G401 (cell line): Measurements from ENCODE around the gene C17orf50. TPM values are rescaled to one million over a fixed set of nuclear protein-coding genes. Genes with fewer than 3 reads are reported as not detected.

Source experiments
- DNase-seq: peaks from one replicate; pipeline ENCODE4 v3.0.0-alpha.2; 2015; ENCODE audit warnings: low spot score
- in situ Hi-C: cut with HindIII; loops from 2 replicates; pipeline ENCODE4 v1.10.0; 2016; ENCODE audit warnings: low sequenced_read_pairs, mixed read lengths
- total RNA-seq: library from RNA; depleted of rRNA; stranded (reverse); fragments of >200 nt; shearing (Covaris generic); gene quantifications from 2 replicates; pipeline ENCODE4 v1.2.3, GENCODE V29; 2014

Gene C17orf50
- total RNA-seq, 1 experiment from 2014 or later: not detected

GRCh38 chr17:35773679-35774425 lies 13.2 kb downstream of the C17orf50 start:
- in situ Hi-C loops: no loop called here
- no peak for DNase-seq

DNA sequence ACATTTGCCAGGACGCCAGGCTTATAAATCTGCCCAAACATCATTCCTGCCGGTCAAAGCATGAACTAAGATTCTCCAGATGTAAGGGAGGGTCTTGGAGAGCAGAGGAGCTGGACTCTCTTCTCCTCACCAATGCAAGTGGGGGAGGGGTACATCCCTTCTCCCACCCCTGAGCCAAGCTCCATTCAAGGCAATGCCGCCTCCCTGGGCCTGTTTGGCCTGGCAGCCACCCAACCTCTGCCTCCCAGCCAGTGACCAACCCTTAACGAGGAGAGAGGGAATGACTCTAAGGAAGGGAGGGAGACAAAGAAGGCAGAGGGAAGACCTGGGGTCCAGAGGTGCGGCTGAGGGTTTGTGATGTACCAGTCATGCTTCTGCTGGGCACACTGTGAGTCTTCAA lies 13.8 kb downstream of the C17orf50 start:
- in situ Hi-C loops: no loop called here
- DNase-seq: no peak

DNA sequence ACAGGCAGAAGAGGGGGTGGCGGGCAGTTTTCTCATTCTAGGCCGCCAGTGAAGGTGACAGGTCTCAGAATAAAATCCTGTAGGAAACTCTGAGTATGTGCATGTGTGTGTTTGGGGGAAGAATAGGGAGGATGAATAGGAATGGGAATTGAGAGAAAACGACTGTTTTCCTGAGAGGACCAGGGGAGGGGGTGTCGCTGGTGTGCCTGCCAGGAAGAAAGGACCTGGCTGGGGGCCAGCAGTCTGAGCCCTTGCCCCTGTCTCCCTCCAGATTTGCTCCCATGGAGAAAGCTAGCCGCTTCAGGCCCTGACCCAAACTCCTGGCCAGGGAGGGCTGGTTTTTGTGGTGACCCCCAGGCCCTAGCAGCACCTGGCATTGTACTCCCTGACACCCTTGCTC lies 14.4 kb downstream of the C17orf50 start:
- DNase-seq: no peak
- in situ Hi-C loops: no loop called here

DNA sequence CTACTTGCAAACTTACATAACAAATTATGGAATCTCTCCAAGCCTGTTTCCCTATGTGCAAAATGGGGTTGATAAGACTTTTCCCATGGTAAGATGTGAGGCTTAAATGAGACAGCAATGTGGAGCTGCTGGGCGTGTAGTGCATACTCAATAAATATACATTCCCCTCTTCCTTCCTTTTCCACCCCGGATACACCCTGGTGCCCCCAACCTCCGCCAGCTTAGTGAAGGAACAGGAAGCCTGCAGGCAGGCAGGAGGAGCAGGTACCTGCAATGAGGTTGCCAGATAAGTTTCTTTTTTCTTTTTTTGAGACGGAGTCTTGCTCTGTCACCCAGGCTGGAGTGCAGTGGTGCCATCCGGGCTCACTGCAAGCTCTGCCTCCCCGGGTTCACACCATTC lies 14.9 kb downstream of the C17orf50 start:
- DNase-seq: no peak
- in situ Hi-C loops: no loop called here

DNA sequence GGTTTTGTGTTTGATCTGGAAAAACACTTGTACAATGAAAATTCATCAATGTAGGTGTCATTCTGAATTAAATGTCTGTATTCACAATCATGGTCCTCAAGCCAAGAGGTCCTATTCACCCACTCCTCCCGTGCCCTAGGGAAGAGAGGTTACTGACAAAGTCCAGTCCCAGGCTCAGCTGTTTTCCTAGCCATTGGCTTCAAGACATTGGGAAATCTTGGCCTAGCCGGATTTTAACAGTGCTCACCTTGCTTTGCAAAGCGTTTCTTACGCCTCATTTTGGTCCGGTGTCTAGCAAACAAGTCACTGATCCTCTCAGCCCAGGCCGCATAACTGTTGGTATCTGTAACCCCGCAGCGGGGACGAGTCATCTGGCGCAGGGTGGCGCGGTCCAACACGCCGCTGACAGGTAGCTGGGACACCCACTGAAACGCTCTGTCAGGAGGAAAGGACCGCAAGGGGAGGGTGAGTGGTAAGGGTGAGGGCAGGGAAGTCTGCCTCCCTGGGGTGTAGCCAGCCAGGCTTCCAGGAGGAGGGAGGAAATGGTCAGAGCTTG lies 18.0 kb downstream of the C17orf50 start:
- DNase-seq: no peak
- in situ Hi-C loops: no loop called here

DNA sequence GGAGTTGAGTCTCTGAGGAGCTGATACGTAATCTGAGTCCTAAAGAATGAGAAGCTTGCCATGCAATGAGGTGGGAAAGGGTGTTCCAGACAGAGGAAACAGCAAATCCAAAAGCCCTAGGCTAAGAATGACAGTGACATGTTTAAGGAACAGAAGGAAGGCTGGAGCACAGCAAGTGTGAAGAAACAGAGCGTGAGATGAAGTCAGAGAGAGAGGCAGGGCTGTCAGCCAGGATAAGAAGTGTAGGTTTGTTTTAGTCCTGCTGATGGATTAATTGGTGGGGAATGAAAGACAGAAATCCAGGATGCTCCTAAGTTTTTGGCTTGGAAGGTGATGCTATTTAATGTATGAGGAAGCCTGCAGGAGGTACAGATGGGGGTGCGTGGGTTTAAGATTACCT lies 20.3 kb downstream of the C17orf50 start:
- in situ Hi-C loops: no loop called here
- no peak for DNase-seq

- DNase-seq: no peak
- in situ Hi-C loops: no loop called here
These were observed 24.2 kb downstream of the C17orf50 start for GRCh38 chr17:35784895-35785294.

DNA sequence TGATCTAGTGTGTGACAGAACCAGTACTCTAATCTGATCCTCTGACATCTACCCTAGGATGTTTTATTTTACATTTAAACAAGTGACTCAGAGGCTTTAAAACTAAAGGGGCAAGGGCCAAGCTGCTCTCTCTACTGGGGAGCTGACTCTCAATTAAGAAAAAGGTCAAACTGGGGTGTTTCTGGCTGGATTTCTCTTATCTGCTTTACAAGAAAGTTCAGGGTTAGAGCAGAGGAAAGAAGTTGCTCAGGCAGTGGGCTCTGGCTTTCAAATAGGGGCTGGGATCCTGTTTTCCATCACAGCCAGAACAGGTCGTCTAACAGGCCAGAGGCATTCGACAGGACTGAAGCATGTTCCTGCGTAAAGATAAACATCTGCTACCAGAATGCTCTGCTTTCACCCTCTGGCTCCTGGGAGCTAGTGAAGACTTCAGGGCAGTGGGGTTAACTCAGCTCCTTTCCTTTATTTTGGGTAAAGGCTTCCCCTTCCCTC lies 26.3 kb downstream of the C17orf50 start:
- DNase-seq: no peak
- in situ Hi-C loops: no loop called here

DNA sequence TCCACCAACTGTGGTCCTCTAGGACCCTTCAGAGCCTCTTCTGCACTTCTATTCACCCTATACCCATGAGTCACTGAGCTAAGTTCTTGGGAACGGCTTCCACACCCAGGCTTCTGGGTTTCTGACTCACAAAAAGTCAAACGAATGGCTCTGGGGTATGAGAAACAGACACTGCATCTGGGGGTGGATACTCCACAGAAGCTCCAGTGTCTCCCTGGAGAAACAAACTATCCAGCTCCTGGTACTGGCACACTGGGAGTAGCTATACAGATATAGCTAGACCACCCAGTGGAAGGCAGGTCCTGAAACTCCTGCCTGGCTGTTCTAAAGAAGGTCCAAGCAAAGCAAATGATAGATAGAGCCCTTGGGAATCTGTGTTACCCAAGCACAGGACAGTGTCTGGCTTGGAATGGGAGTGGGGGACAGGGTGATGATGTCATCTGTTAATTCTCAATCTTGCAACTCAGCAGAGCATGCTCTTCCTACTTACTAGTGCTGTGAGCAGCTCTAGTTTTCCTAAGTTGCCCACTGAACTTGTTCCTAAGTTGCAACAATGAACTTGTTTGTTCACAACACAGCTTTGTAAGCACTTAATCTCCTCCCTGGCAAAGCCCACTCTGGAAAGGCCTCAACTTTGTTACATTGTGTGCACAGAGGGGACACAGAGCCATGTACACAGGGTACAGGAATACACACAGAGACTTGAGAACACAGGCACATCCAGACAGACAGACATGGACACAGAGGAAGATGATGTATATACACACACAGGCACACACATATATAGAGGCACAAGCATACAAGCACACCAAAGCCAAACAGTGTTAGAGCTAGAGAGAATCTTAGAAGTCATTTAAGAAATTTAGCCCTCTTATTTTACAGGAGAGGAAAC lies 28.0 kb downstream of the C17orf50 start:
- in situ Hi-C loops: no loop called here
- DNase-seq: no peak

- no peak for DNase-seq
- in situ Hi-C loops: no loop called here
These were observed 30.2 kb downstream of the C17orf50 start for GRCh38 chr17:35790841-35791240.

GRCh38 chr17:35791681-35792350 lies 31.1 kb downstream of the C17orf50 start:
- DNase-seq: no peak
- in situ Hi-C loops: no loop called here

GRCh38 chr17:35793257-35793656 lies 32.6 kb downstream of the C17orf50 start:
- DNase-seq: no peak
- in situ Hi-C loops: no loop called here

GRCh38 chr17:35795007-35795870 lies 34.6 kb downstream of the C17orf50 start, which contains the start of gene MMP28:
TSS of gene MMP28 (minus strand) at chr17:35795641. CDS start at chr17:35795377, 264 bp downstream.
- in situ Hi-C loops: no loop called here
- no peak for DNase-seq

DNA sequence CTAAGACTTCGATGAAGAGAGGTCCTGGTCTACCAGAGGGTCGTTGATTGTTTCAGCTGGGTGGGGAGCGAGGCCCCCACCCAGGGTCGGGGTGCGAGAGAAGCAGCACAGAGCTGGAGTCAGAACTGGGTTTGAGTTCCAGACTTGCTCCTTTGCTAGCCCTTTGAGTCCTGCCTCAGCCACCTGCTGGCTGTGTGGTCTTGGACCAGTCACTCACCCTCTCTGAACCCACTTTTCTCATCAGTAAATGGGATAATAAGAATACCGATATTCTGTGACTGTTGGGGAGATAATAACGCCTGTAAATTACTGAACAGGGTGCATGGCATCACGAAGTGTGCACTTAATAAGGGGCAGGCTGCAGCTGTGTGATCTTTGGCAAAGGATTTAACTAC lies 35.2 kb downstream of the C17orf50 start:
- in situ Hi-C loops: no loop called here
- DNase-seq: no peak

DNA sequence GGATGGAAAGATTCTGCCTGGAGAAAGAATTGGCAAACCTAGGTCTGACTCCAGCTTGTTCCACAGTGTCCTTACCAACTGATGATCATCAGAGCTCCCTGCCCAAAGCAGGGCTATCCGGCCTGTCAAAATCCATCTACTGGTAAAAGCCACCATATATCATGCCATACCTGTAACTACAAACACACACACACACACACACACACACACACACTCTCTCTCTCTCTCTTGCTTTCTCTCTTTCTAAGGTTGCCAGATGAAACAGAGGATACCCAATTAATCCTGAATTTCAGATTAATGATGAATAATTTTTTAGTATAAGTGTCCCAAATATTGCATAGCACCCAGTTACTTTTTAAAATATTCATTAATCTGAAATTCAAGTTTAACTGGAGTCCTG lies 36.3 kb downstream of the C17orf50 start:
- DNase-seq: no peak
- in situ Hi-C loops: no loop called here

DNA sequence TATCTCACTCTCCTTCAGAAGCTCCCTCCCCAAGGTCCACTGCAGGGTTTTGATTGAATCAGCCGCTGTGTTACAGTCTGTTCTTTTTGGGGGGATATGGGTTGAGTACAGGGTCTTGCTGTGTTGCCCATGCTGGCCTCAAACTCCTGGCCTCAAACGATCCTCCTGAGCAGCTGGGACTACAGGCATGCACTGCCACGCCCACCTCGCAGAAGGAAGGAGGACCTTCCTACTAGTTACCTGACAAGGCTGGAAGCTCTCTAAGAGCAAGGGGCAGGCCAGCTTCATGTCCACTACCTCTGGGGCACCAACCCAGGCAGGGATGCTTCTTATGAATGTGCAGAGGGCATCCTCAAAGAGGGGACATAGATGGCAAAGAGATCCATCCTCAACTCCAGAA lies 36.7 kb downstream of the C17orf50 start:
- in situ Hi-C loops: no loop called here

GRCh38 chr17:35797918-35798317 lies 37.2 kb downstream of the C17orf50 start:
- DNase-seq: no peak
- in situ Hi-C loops: no loop called here

More for the DNA sequence above, 36.7 kb downstream of the C17orf50 start:
- DNase-seq: no peak

DNA sequence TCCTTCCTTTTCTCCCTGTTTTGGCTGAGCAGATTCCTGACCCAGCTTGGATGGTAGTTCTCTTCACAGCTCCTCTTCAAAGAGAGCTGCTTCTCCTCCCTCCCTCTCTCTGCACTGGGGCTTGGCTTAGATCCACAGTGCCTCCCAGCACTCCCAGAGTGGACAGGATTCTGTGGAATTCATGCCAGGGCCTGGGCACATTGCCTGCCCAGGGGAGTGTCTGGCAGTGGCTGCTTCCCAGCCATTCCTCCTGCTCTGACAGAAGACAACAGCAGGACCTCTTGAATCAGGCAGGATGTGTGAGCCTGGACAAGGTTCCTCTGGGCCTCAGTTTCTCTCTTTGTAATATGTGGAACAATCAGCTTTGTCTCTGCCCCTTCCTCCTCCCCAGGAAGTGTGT lies 39.3 kb downstream of the C17orf50 start:
- in situ Hi-C loops: no loop called here
- peak; percentile 99 for DNase-seq
